ENCODE measurements around the gene PRCC.

Gene PRCC

DNA sequence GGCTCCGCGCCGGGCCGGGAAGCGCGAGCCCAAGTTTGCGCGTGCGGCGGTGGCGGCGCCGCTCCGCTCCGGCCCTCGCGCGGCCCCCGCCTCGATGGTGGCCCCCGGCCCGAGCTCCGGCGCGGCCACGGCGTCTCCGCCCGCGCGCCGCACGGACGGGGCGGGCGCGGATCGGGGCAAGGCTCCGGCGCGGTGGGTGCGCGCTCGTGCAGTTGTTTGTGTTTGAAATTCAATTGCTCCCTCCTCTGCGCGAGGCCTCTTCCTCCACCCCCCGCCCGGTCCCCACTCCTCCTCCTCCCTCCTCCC lies 15.9 kb upstream of the PRCC start, which contains the start of gene HDGF:
HDGF (minus strand) TSS at position 225 of the 306 bp plus-strand sequence. CDS start 246 bp downstream, outside the sequence.
- no peak for TF ChIP-seq CTCF (IDR thresholded peaks at IDR 0.05)

DNA sequence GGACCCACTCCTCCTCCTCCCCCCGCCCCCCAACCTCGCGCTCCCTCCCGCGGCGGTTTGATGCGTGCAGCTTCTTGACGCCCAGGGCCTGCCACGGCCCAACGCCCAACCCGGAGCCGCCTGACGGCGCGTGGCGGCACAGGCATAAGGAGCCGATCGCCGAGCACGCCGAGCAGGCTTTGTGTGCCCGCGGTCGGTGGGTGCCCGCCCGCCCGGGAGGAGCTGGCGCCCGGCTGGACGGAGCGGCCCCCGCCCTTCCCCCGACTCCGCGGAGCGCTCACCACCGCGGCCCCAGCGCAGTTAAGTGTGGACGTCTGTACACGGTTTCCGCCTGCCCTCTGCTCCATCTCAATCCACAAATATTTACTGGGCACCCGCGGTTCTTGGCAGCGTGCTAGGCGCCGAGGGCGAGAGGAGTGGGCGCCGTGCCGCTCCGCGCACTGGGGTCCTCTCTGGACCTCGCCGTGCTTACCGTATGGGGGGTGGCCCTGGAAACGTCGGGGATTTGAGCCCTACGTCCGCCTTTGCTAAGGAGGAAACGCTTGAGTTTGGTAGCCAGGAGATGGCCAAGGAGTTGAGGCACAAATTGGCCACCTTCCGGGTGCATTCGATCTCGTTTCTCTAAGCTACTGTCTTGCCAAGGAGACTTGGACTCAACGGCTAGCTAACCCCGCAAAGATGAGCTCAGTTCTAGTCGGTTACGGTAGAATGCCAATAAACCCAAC lies 15.4 kb upstream of the PRCC start:
- TF ChIP-seq CTCF (IDR thresholded peaks at IDR 0.05), result no peak

GRCh38 chr1:156752843-156753482 lies 14.4 kb upstream of the PRCC start:
- TF ChIP-seq CTCF (IDR thresholded peaks at IDR 0.05), result no peak

- no peak for TF ChIP-seq CTCF (IDR thresholded peaks at IDR 0.05)
These were observed 13.1 kb upstream of the PRCC start for GRCh38 chr1:156754219-156754618.

- TF ChIP-seq CTCF (IDR thresholded peaks at IDR 0.05), result no peak
These were observed 11.8 kb upstream of the PRCC start for GRCh38 chr1:156755527-156755950.

DNA sequence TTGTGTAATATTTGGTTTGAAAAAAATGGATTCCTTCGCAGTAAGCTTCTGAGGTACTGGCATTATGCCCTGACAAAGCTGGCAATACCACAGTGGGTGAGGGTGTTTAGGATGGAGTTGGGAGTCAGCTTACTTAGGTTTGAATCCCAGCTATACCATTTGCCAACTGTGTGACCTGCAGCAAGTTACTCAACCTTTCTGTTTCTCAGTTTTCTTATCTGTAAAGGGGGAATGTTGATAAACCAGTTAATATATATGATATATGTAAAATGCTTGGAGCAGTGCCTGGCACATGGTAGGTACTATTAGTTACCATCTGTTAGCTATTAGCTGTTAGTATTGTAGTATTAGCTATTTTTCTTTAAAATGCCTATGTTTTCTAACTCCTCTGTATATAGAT lies 11.0 kb upstream of the PRCC start:
- no peak for TF ChIP-seq CTCF (IDR thresholded peaks at IDR 0.05)

DNA sequence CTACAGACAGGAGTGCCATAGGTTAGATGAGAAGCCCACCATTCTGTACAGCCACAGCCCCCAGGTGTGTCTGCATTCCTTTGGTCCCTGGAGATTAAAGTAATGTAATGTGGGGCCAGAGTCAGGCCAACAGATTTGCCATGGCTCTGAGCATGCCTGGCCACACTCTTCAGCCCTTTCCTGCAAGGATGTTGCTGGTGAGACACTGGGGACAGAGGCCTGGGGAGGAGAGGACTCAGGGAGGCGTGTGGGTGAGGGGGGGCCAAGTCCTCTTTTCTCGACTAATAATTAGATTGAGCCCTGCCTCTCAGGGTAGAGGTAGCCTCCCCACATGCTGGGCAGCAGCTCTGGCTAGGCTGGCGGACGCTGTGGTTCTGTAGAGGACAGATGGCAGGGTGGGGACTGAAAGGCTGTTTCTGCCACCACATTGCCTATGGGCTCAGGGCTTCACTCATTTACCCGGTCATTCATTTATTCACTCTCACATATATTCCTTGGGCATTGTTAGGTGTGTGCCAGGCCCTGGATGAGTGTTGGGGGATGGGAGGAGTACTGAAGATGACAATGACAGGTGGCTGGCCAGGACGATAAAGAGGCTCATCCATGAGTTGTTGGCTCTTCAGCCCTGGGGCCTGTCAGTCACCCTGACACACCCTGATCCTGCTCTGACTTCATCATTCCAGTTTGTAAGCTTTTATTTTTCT lies 7.1 kb upstream of the PRCC start:
- TF ChIP-seq CTCF (IDR thresholded peaks at IDR 0.05), result no peak
